Spinal cord (tissue), 10 donors: Measurements from ENCODE around the gene HOXB6. TPM values are rescaled to one million over a fixed set of nuclear protein-coding genes. Genes with fewer than 3 reads are reported as not detected.

Experiments used
- DNase-seq, 6 donors: peaks; one replicate each; pipeline versions ENCODE4 v3.0.0 to v3.0.0-alpha.2; 2013 to 2015; ENCODE audit warnings: low spot score in 6 of 6, low read depth in 4 of 6
- H3K27ac ChIP-seq: one replicate; pipeline ENCODE4 v1.5.1; 2013; ENCODE audit warnings: low read depth, low read length, control low read depth
- H3K27me3 ChIP-seq: one replicate; pipeline ENCODE4 v1.6.1; 2013; ENCODE audit warnings: low read length; ENCODE audit not compliant: control insufficient read depth, insufficient read depth
- H3K36me3 ChIP-seq: one replicate; pipeline ENCODE4 v1.6.1; 2013; ENCODE audit warnings: low read length; ENCODE audit not compliant: control insufficient read depth, insufficient read depth
- H3K4me1 ChIP-seq: one replicate; pipeline ENCODE4 v1.6.1; 2013; ENCODE audit warnings: low read length; ENCODE audit not compliant: control insufficient read depth, insufficient read depth
- H3K4me3 ChIP-seq: one replicate; pipeline ENCODE4 v1.5.1; 2013; ENCODE audit warnings: low read depth, low read length, control low read depth
- H3K9me3 ChIP-seq: one replicate; pipeline ENCODE4 v1.6.1; 2013; ENCODE audit warnings: low read length; ENCODE audit not compliant: control insufficient read depth, insufficient read depth
- WGBS: methylation state at CpG from one replicate; pipeline ENCODE4 v1.1.5; 2013; ENCODE audit warnings: missing lambda C conversion rate; ENCODE audit not compliant: insufficient coverage; 5-methylcytosine and 5-hydroxymethylcytosine counted together
- polyA plus RNA-seq, 2 donors: library from polyadenylated mRNA; unstranded; fragments of 120-200 nt; gene quantifications; one replicate each; pipeline ENCODE4 v1.2.1, GENCODE V29; 2013; ENCODE audit not compliant: insufficient read length in 2 of 2
- total RNA-seq, 2 donors: library from RNA; depleted of rRNA in 1 of 2; stranded (reverse); fragments of 120-200 nt in 1 of 2; fragments of >200 nt in 1 of 2; gene quantifications; one replicate each; pipeline versions ENCODE4 v1.2.3 to v1.2.4, GENCODE V29; 2013 to 2014
- donor health status: healthy.

Gene HOXB6
- total and polyA plus RNA-seq, 4 donors, result 20.2 to 142 (median 86.5) TPM

- no peak overlapping the region for H3K4me3 ChIP-seq
- peaks cover 76% of the 10 kb centered on the region for H3K27me3 ChIP-seq
- no peaks in the 10 kb centered on the region for H3K36me3 ChIP-seq
- no peak overlapping the region for H3K27ac ChIP-seq
- no peak for DNase-seq
- peaks cover 41% of the 10 kb centered on the region for H3K4me1 ChIP-seq
- H3K9me3 ChIP-seq, result no peaks in the 10 kb centered on the region
Observed at GRCh38 chr17:48643697-48644012, 38.9 kb upstream of the HOXB6 start.

GRCh38 chr17:48642843-48643696 lies 38.3 kb upstream of the HOXB6 start:
- Histone ChIP-seq H3K27me3 (peaks cover 75% of the 10 kb centered on the region), H3K27ac (no peak overlapping the region), H3K4me3 (no peak overlapping the region), H3K36me3 (no peaks in the 10 kb centered on the region), H3K9me3 (no peaks in the 10 kb centered on the region), H3K4me1 (peaks cover 41% of the 10 kb centered on the region)
- DNase-seq, result no peak
- 22% methylated on average over 10 of the region's 23 CpGs for WGBS

DNA sequence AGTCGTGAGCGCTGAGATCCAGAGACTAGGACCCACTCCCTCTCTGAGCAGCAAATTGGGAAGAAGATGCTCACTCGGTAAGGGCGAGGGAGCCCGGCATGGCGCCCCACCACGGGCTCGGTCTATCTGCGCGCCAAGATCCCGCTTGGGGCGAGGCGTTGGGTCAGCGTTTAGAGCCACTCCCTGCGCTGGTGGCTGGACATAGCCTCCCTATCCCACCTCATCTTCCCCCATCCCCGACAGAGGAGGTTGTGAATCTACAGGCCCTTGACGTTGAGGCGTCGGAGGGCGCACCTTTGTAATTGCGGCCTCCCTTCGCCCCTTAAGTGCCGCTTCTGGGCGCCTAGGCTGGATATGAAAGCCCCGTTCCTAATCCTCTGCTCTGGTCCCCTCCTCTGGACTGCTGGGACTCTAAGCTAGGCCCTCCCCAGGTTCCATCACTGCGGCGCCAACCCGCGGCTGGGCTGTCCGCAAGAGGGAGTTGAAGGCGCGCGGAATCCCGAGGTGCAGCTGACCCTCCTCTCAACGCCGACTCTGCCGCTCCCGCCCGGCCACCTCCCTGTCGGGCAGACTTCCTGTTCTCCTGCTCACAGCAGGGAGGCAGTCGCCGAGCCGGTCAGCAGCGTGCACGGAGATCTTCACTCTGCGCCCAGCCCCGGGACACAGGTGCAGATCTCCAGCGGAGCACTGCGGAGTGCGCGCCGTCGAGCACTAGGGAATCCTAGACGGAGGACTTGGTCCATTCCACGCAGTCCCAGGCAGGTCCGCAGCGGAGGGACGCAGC lies 37.5 kb upstream of the HOXB6 start:
- H3K36me3 ChIP-seq, result no peaks in the 10 kb centered on the region
- H3K27ac ChIP-seq, result no peak overlapping the region
- H3K4me1 ChIP-seq, result peaks cover 40% of the 10 kb centered on the region
- H3K27me3 ChIP-seq, result peaks cover 70% of the 10 kb centered on the region
- no peak overlapping the region for H3K4me3 ChIP-seq
- peak in 1 of 6 donors; percentile 3 for DNase-seq
- WGBS, result 14% methylated on average over 55 of the region's 58 CpGs
- H3K9me3 ChIP-seq, result no peaks in the 10 kb centered on the region

DNA sequence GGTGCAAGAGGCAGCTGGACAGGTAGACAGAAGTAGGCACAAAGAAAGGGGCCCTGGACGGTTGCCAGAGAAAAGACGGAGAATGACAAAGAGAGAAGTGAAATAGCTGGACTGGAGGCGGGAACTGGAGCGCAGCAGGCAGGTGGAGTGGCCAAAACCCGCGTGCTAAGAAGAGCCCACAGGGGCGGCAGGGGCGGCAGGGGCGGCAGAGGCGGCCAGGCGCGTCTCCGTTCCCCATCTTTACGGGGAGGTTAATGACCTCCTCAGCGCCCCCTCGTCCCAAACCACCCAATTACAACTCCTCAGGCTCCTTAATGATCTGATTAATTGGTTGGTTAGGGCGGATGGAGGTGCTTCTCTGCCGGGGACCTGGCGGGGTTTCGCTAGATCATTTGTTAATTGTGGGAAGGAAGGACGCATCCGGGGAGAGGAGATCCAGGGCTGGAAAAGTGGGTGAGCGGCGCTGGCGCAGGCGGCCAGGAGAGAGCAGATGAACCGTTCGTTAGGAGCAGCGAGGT lies 36.8 kb upstream of the HOXB6 start:
- H3K4me3 ChIP-seq, result no peak overlapping the region
- peak in 1 of 6 donors; percentile 14 for DNase-seq
- H3K9me3 ChIP-seq, result no peaks in the 10 kb centered on the region
- no peak overlapping the region for H3K27ac ChIP-seq
- peaks cover 68% of the 10 kb centered on the region for H3K27me3 ChIP-seq
- H3K36me3 ChIP-seq, result no peaks in the 10 kb centered on the region
- H3K4me1 ChIP-seq, result peaks cover 44% of the 10 kb centered on the region
- WGBS, result 18% methylated on average over 21 of the region's 29 CpGs

GRCh38 chr17:48640858-48641180 lies 36.0 kb upstream of the HOXB6 start:
- no CpG with 5 or more reads among the region's 1 CpG for WGBS
- Histone ChIP-seq H3K27ac (no peak overlapping the region), H3K27me3 (peaks cover 60% of the 10 kb centered on the region), H3K36me3 (no peaks in the 10 kb centered on the region), H3K9me3 (no peaks in the 10 kb centered on the region), H3K4me1 (peaks cover 44% of the 10 kb centered on the region), H3K4me3 (no peak overlapping the region)
- DNase-seq, result no peak

- peaks cover 49% of the 10 kb centered on the region for H3K4me1 ChIP-seq
- no peak for DNase-seq
- no peak overlapping the region for H3K27ac ChIP-seq
- WGBS, result 80% methylated on average over 2 of the region's 6 CpGs
- no peaks in the 10 kb centered on the region for H3K9me3 ChIP-seq
- H3K27me3 ChIP-seq, result peaks cover 56% of the 10 kb centered on the region
- H3K36me3 ChIP-seq, result no peaks in the 10 kb centered on the region
- H3K4me3 ChIP-seq, result no peak overlapping the region
Observed at GRCh38 chr17:48639982-48640857, 35.4 kb upstream of the HOXB6 start.

- no peak overlapping the region for H3K4me3 ChIP-seq
- no peaks in the 10 kb centered on the region for H3K9me3 ChIP-seq
- H3K4me1 ChIP-seq, result peaks cover 55% of the 10 kb centered on the region
- H3K36me3 ChIP-seq, result no peaks in the 10 kb centered on the region
- WGBS, result 23% methylated on average over 4 of the region's 5 CpGs
- H3K27ac ChIP-seq, result no peak overlapping the region
- peaks cover 56% of the 10 kb centered on the region for H3K27me3 ChIP-seq
- DNase-seq, result no peak
Observed at GRCh38 chr17:48639136-48639535, 34.4 kb upstream of the HOXB6 start.

DNA sequence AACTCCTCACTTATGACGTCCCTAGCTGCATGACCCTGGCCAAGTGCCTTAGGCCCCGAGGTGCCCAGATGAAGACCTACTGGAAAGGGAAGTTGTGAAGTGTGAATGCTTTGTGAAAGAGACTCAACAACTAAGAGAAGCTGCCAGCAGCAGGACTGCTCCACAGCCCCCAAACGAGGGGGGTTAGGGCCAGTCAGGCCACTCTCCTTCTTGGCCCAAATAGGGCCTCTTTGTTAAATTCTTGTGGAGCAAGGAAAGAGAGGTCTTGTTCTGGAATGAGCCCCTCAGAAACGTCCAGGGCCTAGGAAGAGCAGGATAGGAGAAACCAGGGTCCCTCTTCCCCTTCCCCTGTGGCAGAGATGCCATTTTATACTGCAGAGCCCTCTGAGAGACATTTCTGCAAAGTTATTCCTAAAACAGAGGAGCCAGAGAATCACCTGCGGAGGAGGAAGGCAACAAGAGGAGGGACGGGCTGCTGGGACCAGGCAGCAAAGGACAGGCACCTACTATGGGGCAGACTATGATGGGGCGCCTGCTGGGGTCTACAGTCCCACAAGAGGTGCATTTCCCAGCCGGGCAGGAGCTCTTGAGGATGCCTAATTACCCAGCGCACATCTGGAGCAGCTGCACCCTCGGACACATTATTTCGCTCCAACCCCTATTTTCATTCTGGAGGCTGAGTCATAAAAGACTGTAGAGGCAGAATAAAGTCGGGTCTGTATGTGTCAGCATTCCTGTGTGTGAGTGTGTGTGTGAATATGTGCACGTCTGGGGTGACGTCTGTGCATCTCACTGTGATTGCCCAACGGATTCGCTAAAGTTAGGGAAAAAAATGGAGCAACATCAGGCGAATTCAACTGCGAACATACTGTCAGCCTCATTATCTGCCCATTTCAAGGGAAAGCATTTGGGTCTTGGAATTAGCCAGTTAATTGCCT lies 32.8 kb upstream of the HOXB6 start:
- Histone ChIP-seq H3K27me3 (peaks cover 54% of the 10 kb centered on the region), H3K27ac (peak overlapping the region; percentile 81), H3K36me3 (peaks cover 4% of the 10 kb centered on the region), H3K9me3 (no peaks in the 10 kb centered on the region), H3K4me3 (no peak overlapping the region), H3K4me1 (peaks cover 63% of the 10 kb centered on the region)
- peak in 1 of 6 donors; percentile 50 for DNase-seq
- 40% methylated on average over 10 of the region's 18 CpGs for WGBS
